ENCODE measurements around the gene B4GALNT4. TPM values are rescaled to one million over a fixed set of nuclear protein-coding genes. Genes with fewer than 3 reads are reported as not detected.

Gene B4GALNT4
- total and polyA plus RNA-seq, 2 of the 8 experiments (the other 6 are each of a cell fraction or from before 2014, with no cell fraction given), result 40.9 to 76.3 TPM

DNA sequence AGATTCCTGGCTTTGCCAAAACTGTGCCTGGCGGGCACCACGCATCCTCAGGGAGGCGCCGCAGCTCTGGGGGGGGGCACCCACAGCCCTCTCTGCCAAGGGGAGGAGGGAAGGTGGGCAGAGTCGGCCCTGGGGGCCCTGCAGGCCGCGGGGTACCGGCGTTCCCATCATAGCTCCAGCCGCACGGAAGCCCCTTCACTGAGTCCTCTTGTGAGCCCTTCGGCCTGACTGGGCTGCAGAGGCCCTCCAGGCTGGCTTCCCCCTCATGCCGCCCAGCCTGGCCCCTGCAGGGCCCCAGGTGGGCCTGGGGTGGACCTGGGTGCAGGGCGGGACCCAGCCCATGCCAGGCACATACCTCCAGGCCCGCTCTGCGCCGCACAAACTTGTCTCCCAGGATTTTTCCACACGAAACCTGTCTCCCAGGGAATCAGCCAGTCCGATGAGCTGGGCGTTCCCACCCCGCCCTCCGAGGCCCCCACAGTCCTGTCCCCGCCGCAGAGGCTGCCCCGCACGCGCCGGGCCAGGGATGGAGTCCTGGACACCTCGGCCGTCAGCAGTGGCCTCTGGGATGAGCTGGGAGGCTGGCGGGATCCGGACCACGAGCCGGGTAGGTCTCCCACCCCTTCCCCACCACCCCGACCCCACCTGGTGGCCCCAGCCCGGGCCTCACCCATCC is 22.9 kb downstream of the B4GALNT4 start (continued):
- TF ChIP-seq SAP30 (IDR thresholded peaks at IDR 0.05; ENCODE audit: insufficient read depth, insufficient replicate concordance, low read length), result no peak
- TF ChIP-seq SRF (IDR thresholded peaks at IDR 0.05; ENCODE audit: low read depth, low read length), result no peak

Data from H1 (cell line).